Upper lobe of left lung (tissue), 6 donors: ENCODE measurements around the gene DCST1. TPM values are rescaled to one million over a fixed set of nuclear protein-coding genes. Genes with fewer than 3 reads are reported as not detected.
A peak's percentile ranks its signal among the peaks of the same experiment; 100 is the strongest.

Experiments
- ATAC-seq, 2 donors: fragments of 200-7000 bp; cut with Tn5 transposase; one replicate each; pipeline ENCODE4 v1.9.1; 2022; ENCODE audit warnings: mild to moderate bottlenecking in 2 of 2, moderate library complexity in 2 of 2; ENCODE audit not compliant: low FRiP score in 2 of 2
- DNase-seq, 2 donors: peaks; one replicate each; pipeline ENCODE4 v3.0.0-alpha.2; 2019 to 2020
- H3K27ac ChIP-seq, 4 donors: fragments of 200-600 bp; sonication (generic); one replicate each; pipeline ENCODE4 v1.5.1; 2016 to 2019
- H3K27me3 ChIP-seq, 4 donors: fragments of 200-600 bp; sonication (generic); one replicate each; pipeline ENCODE4 v1.5.1; 2017 to 2019
- H3K36me3 ChIP-seq, 4 donors: fragments of 200-600 bp; sonication (generic); one replicate each; pipeline ENCODE4 v1.5.1; 2016 to 2019
- H3K4me1 ChIP-seq, 4 donors: fragments of 200-600 bp; sonication (generic); one replicate each; pipeline ENCODE4 v1.5.1; 2018 to 2019
- H3K4me3 ChIP-seq, 4 donors: fragments of 200-600 bp; sonication (generic); one replicate each; pipeline ENCODE4 v1.5.1; 2017 to 2019; ENCODE audit warnings: mild to moderate bottlenecking in 2 of 4, moderate library complexity in 1 of 4
- H3K9me3 ChIP-seq, 4 donors: fragments of 200-600 bp; sonication (generic); one replicate each; pipeline ENCODE4 v1.5.1; 2018 to 2019
- CTCF ChIP-seq, 6 experiments: fragments of 450-650 bp in 4 of 6; fragments of 200-600 bp in 2 of 6; sonication (generic) in 2 of 6; IDR thresholded peaks; one replicate each; pipeline ENCODE4 v1.5.1; 2016 to 2019; ENCODE audit warnings: antibody characterized with exemption in 6 of 6
- EP300 ChIP-seq, 4 donors: sonication (generic); formaldehyde crosslinking; IDR thresholded peaks; one replicate each; pipeline ENCODE4 v1.5.1; 2017; ENCODE audit warnings: antibody characterized with exemption in 4 of 4, control low read depth in 2 of 4
- POLR2A ChIP-seq, 4 donors: fragments of 450-650 bp; IDR thresholded peaks; one replicate each; pipeline ENCODE4 v1.5.1; 2016 to 2017; ENCODE audit warnings: antibody characterized with exemption in 4 of 4, mild to moderate bottlenecking in 2 of 4
- POLR2AphosphoS5 ChIP-seq, 2 donors: sonication (generic); formaldehyde crosslinking; IDR thresholded peaks; one replicate each; pipeline ENCODE4 v1.5.1; 2017; ENCODE audit warnings: antibody characterized with exemption in 2 of 2
- WGBS, 2 donors: methylation state at CpG; one replicate each; pipeline ENCODE4 v1.1.5; 2017 to 2018; 5-methylcytosine and 5-hydroxymethylcytosine counted together
- total RNA-seq, 6 donors: library from RNA; depleted of rRNA in 4 of 6; stranded (reverse); fragments of >200 nt in 4 of 6; gene quantifications; one replicate each; pipeline versions ENCODE4 v1.1.0 to v1.2.1, GENCODE V29; 2016 to 2021
- donor health status: DM: no; HTN: no; CAD: no; lungs with moderate emphysema.
- donor health status: DM: no; HTN: yes; CAD: no; lungs with severe emphysema.

DCST1 gene
- total RNA-seq, 6 donors from 2014 or later = 0.89 TPM; not detected in 5

- no peaks in the 10 kb centered on the region for H3K27me3 ChIP-seq
- DNase-seq (no peak), ATAC-seq (no peak)
- peak overlapping the region in 2 of 4 donors; percentile 11 to 88 for H3K27ac ChIP-seq
- H3K4me3 ChIP-seq = no peak overlapping the region
- H3K36me3 ChIP-seq = peaks cover 4 to 22% (median 19%) of the 10 kb centered on the region in 4 donors
- WGBS, 2 donors = 83 to 85% methylated on average over 10 to 11 of the region's 11 CpGs
- H3K4me1 ChIP-seq = peaks cover 28 to 37% (median 37%) of the 10 kb centered on the region in 4 donors
- no peak for TF ChIP-seq POLR2AphosphoS5 (IDR thresholded peaks at IDR 0.05)
- TF ChIP-seq CTCF (IDR thresholded peaks at IDR 0.05) = no peak
- no peak for TF ChIP-seq POLR2A (IDR thresholded peaks at IDR 0.05)
- no peak for TF ChIP-seq EP300 (IDR thresholded peaks at IDR 0.05)
- no peaks in the 10 kb centered on the region for H3K9me3 ChIP-seq
Measured at GRCh38 chr1:155019377-155020245, 14.0 kb upstream of the DCST1 start.

- H3K27ac ChIP-seq = no peak overlapping the region
- no peak for ATAC-seq
- no peaks in the 10 kb centered on the region for H3K36me3 ChIP-seq
- TF ChIP-seq CTCF (IDR thresholded peaks at IDR 0.05) (no peak), EP300 (IDR thresholded peaks at IDR 0.05) (no peak), POLR2AphosphoS5 (IDR thresholded peaks at IDR 0.05) (no peak)
- WGBS, 2 donors = 72 to 84% methylated on average over 8 of the region's 8 CpGs
- no peak overlapping the region for H3K4me3 ChIP-seq
- no peaks in the 10 kb centered on the region for H3K27me3 ChIP-seq
- no peak for DNase-seq
- H3K4me1 ChIP-seq = peaks cover 17 to 29% (median 23%) of the 10 kb centered on the region in 4 donors
- no peaks in the 10 kb centered on the region for H3K9me3 ChIP-seq
Measured at GRCh38 chr1:155022136-155022926, 11.3 kb upstream of the DCST1 start.

GRCh38 chr1:155022927-155023236, 10.7 kb upstream of the DCST1 start:
- H3K4me3 ChIP-seq = no peak overlapping the region
- DNase-seq (peak in 1 of 2 donors; percentile 73), ATAC-seq (peak in 1 of 2 donors; percentile 4)
- no peaks in the 10 kb centered on the region for H3K27me3 ChIP-seq
- WGBS, 2 donors = 45 to 66% methylated on average over 3 to 4 of the region's 4 CpGs
- TF ChIP-seq POLR2A (IDR thresholded peaks at IDR 0.05) (no peak), CTCF (IDR thresholded peaks at IDR 0.05) (no peak), EP300 (IDR thresholded peaks at IDR 0.05) (no peak), POLR2AphosphoS5 (IDR thresholded peaks at IDR 0.05) (no peak)
- no peak overlapping the region for H3K27ac ChIP-seq
- no peaks in the 10 kb centered on the region for H3K9me3 ChIP-seq
- H3K36me3 ChIP-seq = no peaks in the 10 kb centered on the region
- H3K4me1 ChIP-seq = peaks cover 13 to 23% (median 17%) of the 10 kb centered on the region in 4 donors

GRCh38 chr1:155023627-155024026, 10.0 kb upstream of the DCST1 start:
- Histone ChIP-seq H3K27me3 (no peaks in the 10 kb centered on the region), H3K9me3 (no peaks in the 10 kb centered on the region), H3K4me1 (peaks cover 6 to 16% (median 10%) of the 10 kb centered on the region in 4 donors), H3K27ac (no peak overlapping the region), H3K4me3 (no peak overlapping the region), H3K36me3 (no peaks in the 10 kb centered on the region)
- ATAC-seq = no peak
- TF ChIP-seq POLR2A (IDR thresholded peaks at IDR 0.05) = no peak
- no peak for TF ChIP-seq EP300 (IDR thresholded peaks at IDR 0.05)
- TF ChIP-seq POLR2AphosphoS5 (IDR thresholded peaks at IDR 0.05) = no peak
- no peak for TF ChIP-seq CTCF (IDR thresholded peaks at IDR 0.05)
- no peak for DNase-seq
- 78 to 83% methylated on average over 5 of the region's 5 CpGs for WGBS, 2 donors
